ENCODE data around the gene MYRIP. TPM values are rescaled to one million over a fixed set of nuclear protein-coding genes. Genes with fewer than 3 reads are reported as not detected.
"Not testable (repeated sequence)": the region's sequence is repeated elsewhere in the genome, so short reads cannot be mapped to it uniquely, and the experiment has no call there.

Gene MYRIP
- total RNA-seq: 8.4 TPM

- intact Hi-C loops (cut with DNase I): no loop called here
- DNase-seq (ENCODE audit: low spot score) (no peak), ATAC-seq (peak; percentile 76)
Observed at GRCh38 chr3:39809181-39809994, at the start of gene MYRIP. Gene MYRIP (plus strand): TSS chr3:39809609. CDS start chr3:39900817, 91,208 bp downstream.

DNA sequence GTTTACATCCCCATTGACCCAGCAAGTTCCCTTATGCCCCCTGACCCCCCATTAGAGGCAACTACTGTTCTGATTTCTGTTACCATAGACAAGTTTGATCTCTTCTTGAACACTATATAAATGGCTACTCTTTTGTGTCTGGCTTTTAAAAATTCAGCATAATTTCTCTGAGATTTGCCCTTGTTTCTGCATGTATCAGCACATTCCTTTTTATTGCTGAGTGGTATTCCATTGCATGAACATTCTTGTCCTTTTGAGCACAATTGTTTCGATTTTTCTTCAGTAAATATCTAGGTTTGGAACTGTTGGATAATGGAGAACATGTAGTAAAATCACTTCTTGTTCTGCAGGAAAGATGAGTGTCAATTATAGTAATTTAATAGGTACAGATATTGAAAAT lies 49.1 kb upstream of the MYRIP start:
- ATAC-seq (no peak), DNase-seq (ENCODE audit: low spot score) (no peak)
- intact Hi-C loops (cut with DNase I): no loop called here

DNA sequence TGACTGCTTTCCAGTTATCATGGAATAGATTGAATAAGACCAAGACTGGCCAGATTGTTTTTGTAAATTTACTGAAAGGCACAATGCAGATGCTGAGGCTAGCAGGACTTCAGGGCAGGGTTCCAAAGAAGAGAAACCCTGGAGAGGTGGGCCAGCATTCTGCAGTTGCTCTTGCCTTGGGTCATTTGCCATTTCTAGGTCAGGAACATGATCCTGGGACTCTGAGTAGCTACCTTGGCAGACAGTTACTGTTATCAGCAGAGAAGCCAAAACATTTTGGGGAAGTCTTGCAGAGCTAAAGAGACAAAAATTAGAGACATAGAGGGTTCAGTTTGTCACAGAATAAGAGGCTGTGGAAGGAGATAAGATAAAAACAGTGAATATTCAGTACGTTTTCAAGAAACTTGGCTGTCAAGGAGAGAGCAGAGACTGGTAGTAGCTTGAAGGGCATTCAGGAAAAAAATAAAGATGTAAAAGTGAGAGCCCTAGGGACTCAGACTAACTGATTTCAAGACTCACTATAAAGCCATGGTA lies 46.8 kb upstream of the MYRIP start:
- DNase-seq (ENCODE audit: low spot score): no peak
- no peak for ATAC-seq
- intact Hi-C loops (cut with DNase I): no loop called here

GRCh38 chr3:39763390-39763789 lies 46.0 kb upstream of the MYRIP start:
- DNase-seq (ENCODE audit: low spot score): no peak
- no peak for ATAC-seq
- intact Hi-C loops (cut with DNase I): no loop called here

- no peak for DNase-seq (ENCODE audit: low spot score)
- ATAC-seq: no peak
- intact Hi-C loops (cut with DNase I): no loop called here
Observed at GRCh38 chr3:39765575-39765974, 43.8 kb upstream of the MYRIP start.

DNA sequence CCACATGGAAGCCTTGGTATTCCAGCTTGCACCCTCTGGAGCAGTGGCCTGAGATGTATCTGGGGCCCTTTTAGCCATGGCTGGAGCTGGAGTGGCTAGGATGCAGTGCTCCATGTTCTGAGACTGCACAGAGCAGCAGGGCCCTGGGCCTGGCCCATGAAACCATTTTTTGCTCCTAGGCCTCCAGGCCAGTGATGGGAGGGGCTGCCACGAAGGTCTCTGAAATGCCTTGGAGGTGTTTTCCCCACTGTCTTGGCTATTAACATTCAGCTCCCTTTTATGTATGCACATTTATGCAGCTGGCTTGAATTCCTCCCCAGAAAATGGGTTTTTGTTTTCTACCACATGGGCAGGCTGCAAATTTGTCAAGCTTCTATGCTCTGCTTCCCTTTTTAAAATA lies 43.0 kb upstream of the MYRIP start:
- intact Hi-C loops (cut with DNase I): no loop called here
- ATAC-seq (no peak), DNase-seq (ENCODE audit: low spot score) (no peak)

DNA sequence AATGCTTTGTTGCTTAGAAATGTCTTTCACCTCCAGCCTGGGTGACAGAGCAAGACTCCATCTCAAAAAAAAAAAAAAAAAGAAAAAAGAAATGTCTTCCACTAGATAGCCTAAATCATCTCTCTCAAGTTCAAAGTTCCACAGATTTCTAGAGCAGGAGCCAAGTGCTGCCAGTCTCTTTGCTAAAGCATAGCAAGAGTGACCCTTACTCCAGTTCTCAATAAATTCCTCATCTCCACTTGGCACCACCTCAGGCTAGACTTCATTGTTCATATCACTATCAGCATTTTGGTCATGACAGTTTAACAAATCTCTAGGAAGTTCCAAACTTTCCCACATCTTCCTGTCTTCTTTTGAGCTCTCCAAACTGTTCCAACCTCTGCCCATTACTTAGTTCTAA lies 42.5 kb upstream of the MYRIP start:
- ATAC-seq; DNase-seq (ENCODE audit: low spot score); intact Hi-C loops (cut with DNase I): not testable (repeated sequence)

DNA sequence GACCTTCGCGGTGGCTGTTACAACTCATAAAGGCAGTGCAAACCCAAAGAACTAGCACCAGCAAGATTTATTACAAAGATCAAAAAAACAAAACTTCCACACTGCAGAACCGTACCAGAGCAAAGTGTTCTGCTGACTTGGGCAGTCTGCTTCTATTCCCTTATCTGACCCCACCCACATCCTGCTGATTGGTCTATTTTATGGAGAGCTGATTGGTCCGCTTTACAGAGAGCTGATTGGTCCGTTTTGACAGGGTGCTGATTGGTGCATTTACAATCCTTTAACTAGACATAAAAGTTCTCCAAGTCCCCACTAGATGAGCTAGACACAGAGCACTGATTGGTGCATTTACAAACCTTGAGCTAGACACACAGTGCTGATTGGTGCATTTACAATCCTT lies 31.2 kb upstream of the MYRIP start:
- intact Hi-C loops (cut with DNase I); DNase-seq (ENCODE audit: low spot score); ATAC-seq: not testable (repeated sequence)

GRCh38 chr3:39779511-39780230 lies 29.7 kb upstream of the MYRIP start:
- intact Hi-C loops (cut with DNase I): no loop called here
- ATAC-seq (no peak), DNase-seq (ENCODE audit: low spot score) (no peak)

GRCh38 chr3:39780352-39780751 lies 29.1 kb upstream of the MYRIP start:
- intact Hi-C loops (cut with DNase I): no loop called here
- DNase-seq (ENCODE audit: low spot score) (no peak), ATAC-seq (no peak)

DNA sequence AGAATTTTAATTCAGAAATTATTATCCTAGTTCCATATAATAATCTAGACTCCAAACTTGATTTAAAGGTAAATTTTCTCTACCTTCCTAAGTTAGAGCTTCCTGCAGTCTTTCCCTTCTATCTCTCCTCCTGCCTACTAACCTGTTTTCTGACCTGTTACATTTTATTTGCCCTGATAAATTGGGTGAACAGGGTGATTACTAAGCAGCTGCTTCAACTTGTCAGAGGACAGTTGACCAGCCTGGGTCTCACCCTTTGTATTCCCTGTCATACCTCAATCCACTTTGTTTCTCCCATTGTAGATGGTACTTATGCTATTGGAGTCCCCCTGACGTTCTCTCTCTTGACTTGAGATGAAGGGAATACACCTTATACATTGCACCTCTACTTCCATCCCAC lies 28.4 kb upstream of the MYRIP start:
- ATAC-seq: no peak

DNA sequence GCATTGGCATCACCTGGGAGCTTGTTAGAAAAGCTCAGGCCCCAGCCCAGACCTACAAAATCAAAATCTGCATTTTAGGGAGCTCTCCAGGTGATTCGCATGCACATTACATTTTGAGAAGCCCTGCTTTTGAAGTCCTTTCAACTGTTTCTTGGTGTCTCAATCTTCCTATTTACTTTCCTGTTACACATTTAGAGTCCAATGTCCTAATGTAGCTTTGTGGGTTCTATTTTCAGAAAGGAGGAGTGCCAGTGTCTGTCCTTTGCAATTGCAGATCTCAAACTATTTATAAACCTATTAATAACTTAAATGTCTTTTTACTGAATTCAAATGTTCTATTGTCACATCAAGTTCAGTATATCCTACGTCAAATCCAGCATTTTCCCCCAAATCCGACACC lies 27.8 kb upstream of the MYRIP start:
- ATAC-seq: no peak
- intact Hi-C loops (cut with DNase I): no loop called here

More for the DNA sequence above, 28.4 kb upstream of the MYRIP start:
- no peak for DNase-seq (ENCODE audit: low spot score)
- intact Hi-C loops (cut with DNase I): no loop called here

GRCh38 chr3:39783680-39784079 lies 25.7 kb upstream of the MYRIP start:
- no peak for DNase-seq (ENCODE audit: low spot score)
- intact Hi-C loops (cut with DNase I): no loop called here
- no peak for ATAC-seq

More for the DNA sequence above, 27.8 kb upstream of the MYRIP start:
- DNase-seq (ENCODE audit: low spot score): no peak

- ATAC-seq (no peak), DNase-seq (ENCODE audit: low spot score) (no peak)
- intact Hi-C loops (cut with DNase I): no loop called here
Observed at GRCh38 chr3:39784922-39785321, 24.5 kb upstream of the MYRIP start.

- intact Hi-C loops (cut with DNase I): no loop called here
- no peak for DNase-seq (ENCODE audit: low spot score)
- no peak for ATAC-seq
Observed at GRCh38 chr3:39788128-39788883, 21.1 kb upstream of the MYRIP start.

GRCh38 chr3:39791603-39792002 lies 17.8 kb upstream of the MYRIP start:
- DNase-seq (ENCODE audit: low spot score): no peak
- intact Hi-C loops (cut with DNase I): no loop called here
- ATAC-seq: no peak

- DNase-seq (ENCODE audit: low spot score) (no peak), ATAC-seq (no peak)
- intact Hi-C loops (cut with DNase I): no loop called here
Observed at GRCh38 chr3:39794880-39795279, 14.5 kb upstream of the MYRIP start.

- no peak for DNase-seq (ENCODE audit: low spot score)
- intact Hi-C loops (cut with DNase I): no loop called here
Observed at GRCh38 chr3:39801216-39801615, 8.2 kb upstream of the MYRIP start.

DNA sequence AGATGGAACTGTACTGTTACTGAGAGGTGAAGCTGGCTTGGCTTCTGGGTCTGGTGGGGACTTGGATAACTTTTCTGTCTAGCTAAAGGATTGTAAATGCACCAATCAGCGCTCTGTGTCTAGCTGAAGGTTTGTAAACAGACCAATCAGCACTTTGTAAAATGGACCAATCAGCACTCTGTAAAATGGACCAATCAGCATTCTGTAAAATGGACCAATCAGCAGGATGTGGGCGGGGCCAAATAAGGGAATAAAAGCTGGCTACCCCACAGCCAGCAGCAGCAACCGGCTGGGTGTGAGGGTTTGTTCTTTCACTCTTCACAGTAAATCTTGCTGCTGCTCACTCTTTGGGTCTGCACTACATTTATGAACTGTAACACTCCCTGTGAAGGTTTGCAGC lies 6.9 kb upstream of the MYRIP start:
- intact Hi-C loops (cut with DNase I); DNase-seq (ENCODE audit: low spot score); ATAC-seq: not testable (repeated sequence)

More at GRCh38 chr3:39801216-39801615, 8.2 kb upstream of the MYRIP start:
- no peak for ATAC-seq
